Body of pancreas (tissue), 4 donors: ENCODE measurements around the gene CTDSP2. TPM values are rescaled to one million over a fixed set of nuclear protein-coding genes. Genes with fewer than 3 reads are reported as not detected.
A peak's percentile ranks its signal among the peaks of the same experiment; 100 is the strongest.

Experiments used
- ATAC-seq: fragments of 150-250 bp; one replicate; pipeline ENCODE4 v1.9.1; 2016
- DNase-seq, 4 donors: peaks; one replicate each; pipeline ENCODE4 v3.0.0-alpha.2; 2019
- H3K27ac ChIP-seq, 4 donors: fragments of 200-600 bp; sonication (generic); 1 replicate in 3 of 4; 2 replicates in 1 of 4; pipeline versions ENCODE4 v1.5.1 to v1.6.1; 2016 to 2019; ENCODE audit warnings: mild to moderate bottlenecking in 1 of 4, mixed read lengths in 1 of 4, moderate library complexity in 1 of 4
- H3K27me3 ChIP-seq, 2 donors: fragments of 200-600 bp; sonication (generic); one replicate each; pipeline ENCODE4 v1.6.0; 2016; ENCODE audit warnings: mild to moderate bottlenecking in 1 of 2
- H3K36me3 ChIP-seq, 2 donors: fragments of 200-600 bp; sonication (generic); replicated peaks in 1 of 2; 2 replicates each; pipeline ENCODE4 v1.5.1; 2016; ENCODE audit warnings: low read depth in 2 of 2; ENCODE audit not compliant: insufficient read depth in 1 of 2
- H3K4me1 ChIP-seq: fragments of 200-600 bp; sonication (generic); one replicate; pipeline ENCODE4 v1.6.0; 2016
- H3K4me3 ChIP-seq, 2 donors: fragments of 200-600 bp; sonication (generic); 1 replicate in 1 of 2; 2 replicates in 1 of 2; pipeline ENCODE4 v1.5.1; 2016 to 2019
- H3K9me3 ChIP-seq, 3 donors: fragments of 200-600 bp; sonication (generic); 1 replicate in 2 of 3; 2 replicates in 1 of 3; pipeline ENCODE4 v1.5.1; 2016
- POLR2A ChIP-seq, 3 donors: fragments of 450-650 bp; IDR thresholded peaks; one replicate each; pipeline ENCODE4 v1.6.1; 2016; ENCODE audit warnings: antibody characterized with exemption in 3 of 3, mild to moderate bottlenecking in 2 of 3
- WGBS, 2 donors: methylation state at CpG; one replicate each; pipeline ENCODE4 v1.1.5; 2017; 5-methylcytosine and 5-hydroxymethylcytosine counted together
- intact Hi-C: fragments of 100-400 bp; cut with DNase I; formaldehyde crosslinking; loops from one replicate; pipeline ENCODE4 v1.15.1; 2023
- total RNA-seq, 2 donors: library from RNA; depleted of rRNA; stranded (reverse); fragments of >200 nt; gene quantifications; one replicate each; pipeline ENCODE4 v1.1.0, GENCODE V29; 2016
- TF ChIP-seq, protein P1 (sequence below), 7 experiments: fragments of 450-650 bp in 4 of 7; fragments of 200-600 bp in 3 of 7; sonication (generic) in 3 of 7; IDR thresholded peaks; one replicate each; pipeline ENCODE4 v1.5.1; 2016 to 2019; ENCODE audit warnings: antibody characterized with exemption in 7 of 7

Gene CTDSP2
- total RNA-seq, 2 donors from 2014 or later, result 82.1 to 125 TPM

DNA sequence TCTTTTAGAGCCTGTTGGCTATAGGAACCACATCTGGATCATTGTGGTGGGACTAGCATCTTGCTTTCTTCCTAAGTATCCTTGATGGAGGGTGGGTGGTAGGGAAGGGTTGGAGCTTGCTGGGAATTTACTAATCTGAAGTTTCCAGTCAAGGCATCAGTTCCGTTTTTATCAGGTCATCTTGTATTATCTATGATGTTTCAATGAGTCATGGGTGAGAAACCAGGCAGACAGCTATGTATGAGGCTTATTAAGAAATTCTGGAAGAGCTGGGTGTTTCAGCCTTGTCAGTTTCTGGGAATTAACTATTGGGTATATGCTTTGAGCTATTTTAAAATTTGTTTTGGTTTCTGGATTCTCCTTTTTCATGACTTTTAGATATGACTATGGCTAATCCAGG is 52.6 kb downstream of the CTDSP2 start:
- 25 to 42% methylated on average over 1 of the region's 1 CpG for WGBS, 2 donors
- H3K36me3 ChIP-seq, result peaks cover 3 to 33% of the 10 kb centered on the region in 2 donors
- H3K27ac ChIP-seq, result no peak overlapping the region
- H3K9me3 ChIP-seq, result no peaks in the 10 kb centered on the region
- H3K4me3 ChIP-seq, result no peak overlapping the region
- TF ChIP-seq, protein P1, sequence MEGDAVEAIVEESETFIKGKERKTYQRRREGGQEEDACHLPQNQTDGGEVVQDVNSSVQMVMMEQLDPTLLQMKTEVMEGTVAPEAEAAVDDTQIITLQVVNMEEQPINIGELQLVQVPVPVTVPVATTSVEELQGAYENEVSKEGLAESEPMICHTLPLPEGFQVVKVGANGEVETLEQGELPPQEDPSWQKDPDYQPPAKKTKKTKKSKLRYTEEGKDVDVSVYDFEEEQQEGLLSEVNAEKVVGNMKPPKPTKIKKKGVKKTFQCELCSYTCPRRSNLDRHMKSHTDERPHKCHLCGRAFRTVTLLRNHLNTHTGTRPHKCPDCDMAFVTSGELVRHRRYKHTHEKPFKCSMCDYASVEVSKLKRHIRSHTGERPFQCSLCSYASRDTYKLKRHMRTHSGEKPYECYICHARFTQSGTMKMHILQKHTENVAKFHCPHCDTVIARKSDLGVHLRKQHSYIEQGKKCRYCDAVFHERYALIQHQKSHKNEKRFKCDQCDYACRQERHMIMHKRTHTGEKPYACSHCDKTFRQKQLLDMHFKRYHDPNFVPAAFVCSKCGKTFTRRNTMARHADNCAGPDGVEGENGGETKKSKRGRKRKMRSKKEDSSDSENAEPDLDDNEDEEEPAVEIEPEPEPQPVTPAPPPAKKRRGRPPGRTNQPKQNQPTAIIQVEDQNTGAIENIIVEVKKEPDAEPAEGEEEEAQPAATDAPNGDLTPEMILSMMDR (IDR thresholded peaks at IDR 0.05), result no peak
- TF ChIP-seq POLR2A (IDR thresholded peaks at IDR 0.05), result no peak
- intact Hi-C loops, result no loop called here
- DNase-seq (no peak), ATAC-seq (no peak)
- H3K4me1 ChIP-seq, result no peaks in the 10 kb centered on the region
- no peaks in the 10 kb centered on the region for H3K27me3 ChIP-seq

DNA sequence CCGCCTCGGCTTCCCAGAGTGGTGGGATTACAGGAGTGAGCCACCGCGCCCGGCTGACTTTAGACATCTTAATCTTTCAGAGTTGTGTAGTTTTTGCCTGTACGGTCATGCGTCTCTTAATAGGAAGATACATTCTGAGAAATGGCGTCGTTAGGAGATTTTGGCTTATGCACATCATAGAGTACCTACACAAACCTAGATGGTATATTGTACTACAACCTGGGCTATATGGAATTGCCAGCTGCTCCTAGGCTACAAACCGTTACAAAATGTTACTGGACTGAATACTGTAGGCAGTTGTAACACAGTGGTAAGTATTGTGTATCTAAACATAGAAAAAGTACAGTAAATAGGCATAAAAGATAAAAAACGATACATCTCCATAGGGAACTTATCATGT is 62.7 kb downstream of the CTDSP2 start:
- H3K36me3 ChIP-seq, result peaks cover 0 to 14% of the 10 kb centered on the region in 2 donors
- DNase-seq (no peak), ATAC-seq (no peak)
- WGBS, 2 donors, result 87% methylated on average over 11 of the region's 11 CpGs
- TF ChIP-seq POLR2A (IDR thresholded peaks at IDR 0.05), result no peak
- TF ChIP-seq, protein P1 (IDR thresholded peaks at IDR 0.05), result no peak
- H3K9me3 ChIP-seq, result no peaks in the 10 kb centered on the region
- intact Hi-C loops, result no loop called here
- peaks cover 24% of the 10 kb centered on the region for H3K4me1 ChIP-seq
- no peak overlapping the region for H3K27ac ChIP-seq
- no peak overlapping the region for H3K4me3 ChIP-seq
- H3K27me3 ChIP-seq, result no peaks in the 10 kb centered on the region

DNA sequence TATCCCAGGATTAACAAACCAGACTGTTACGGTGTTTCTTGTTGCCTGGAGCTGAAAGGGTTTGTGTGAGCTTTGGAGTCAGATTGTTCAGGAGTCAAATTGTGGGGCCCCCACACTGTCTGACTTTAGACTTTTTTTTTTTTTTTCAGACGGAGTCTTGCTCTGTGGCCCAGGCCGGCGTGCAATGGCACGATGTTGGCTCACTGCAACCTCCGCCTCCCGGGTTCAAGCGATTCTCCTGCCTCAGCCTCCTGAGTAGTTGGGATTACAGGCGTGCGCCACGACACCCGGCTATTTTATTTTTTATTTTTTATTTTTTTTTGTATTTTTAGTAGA is 63.1 kb downstream of the CTDSP2 start:
- H3K27me3 ChIP-seq, result no peaks in the 10 kb centered on the region
- no peak overlapping the region for H3K27ac ChIP-seq
- H3K36me3 ChIP-seq, result peaks cover 0 to 14% of the 10 kb centered on the region in 2 donors
- no peaks in the 10 kb centered on the region for H3K9me3 ChIP-seq
- peak overlapping the region in 1 of 2 donors; percentile 98 for H3K4me3 ChIP-seq
- intact Hi-C loops, result no loop called here
- WGBS, 2 donors, result 71 to 83% methylated on average over 12 of the region's 12 CpGs
- ATAC-seq (no peak), DNase-seq (no peak)
- H3K4me1 ChIP-seq, result peaks cover 28% of the 10 kb centered on the region
- TF ChIP-seq, protein P1 (IDR thresholded peaks at IDR 0.05), result no peak
- TF ChIP-seq POLR2A (IDR thresholded peaks at IDR 0.05), result no peak

DNA sequence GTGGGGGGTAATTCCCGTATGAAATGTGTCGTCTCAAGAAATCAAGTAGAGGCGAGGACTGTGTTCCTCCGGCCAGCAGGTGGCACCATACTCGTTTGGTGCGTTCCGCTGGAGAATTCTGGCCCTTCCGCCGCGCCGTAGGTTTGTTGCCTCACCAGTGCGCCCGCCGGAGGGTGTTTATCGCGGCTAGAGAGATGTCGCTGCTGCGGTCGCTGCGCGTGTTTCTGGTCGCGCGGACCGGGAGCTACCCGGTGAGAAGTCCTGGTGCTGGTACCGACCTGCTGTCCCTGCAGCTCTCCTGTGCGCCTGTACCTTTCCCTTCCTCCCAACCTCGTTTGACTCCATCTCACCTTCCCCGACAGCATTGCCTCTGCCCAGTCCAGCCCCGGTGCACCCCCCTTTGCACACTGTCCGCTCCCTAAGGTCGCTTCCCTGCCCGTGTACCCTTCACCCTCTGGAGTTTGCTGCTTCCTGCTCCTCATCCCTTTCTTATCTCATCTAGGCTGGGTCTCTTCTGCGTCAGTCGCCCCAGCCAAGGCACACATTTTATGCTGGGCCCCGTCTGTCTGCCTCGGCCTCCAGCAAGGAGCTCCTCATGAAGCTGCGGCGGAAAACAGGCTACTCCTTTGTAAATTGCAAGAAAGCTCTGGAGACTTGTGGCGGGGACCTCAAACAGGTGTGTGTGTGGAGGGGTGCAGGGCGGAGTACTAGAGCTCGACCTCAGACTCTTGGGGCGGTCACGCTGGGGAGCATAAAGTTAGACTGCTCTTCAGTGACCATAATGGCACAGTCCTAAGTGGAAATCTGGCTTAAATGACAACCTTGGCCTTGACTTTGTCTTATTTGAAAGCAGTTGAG is 63.7 kb downstream of the CTDSP2 start, which contains the start of gene TSFM:
Gene TSFM (plus strand): TSS at position 180 of the 858 bp plus-strand sequence. CDS start 15 bp downstream, at position 195.
- peak; percentile 37 to 84 (median 82) for TF ChIP-seq POLR2A (IDR thresholded peaks at IDR 0.05)
- TF ChIP-seq, protein P1 (IDR thresholded peaks at IDR 0.05), result peak; percentile 86 to 98 (median 97)
- Histone ChIP-seq H3K4me1 (peaks cover 28% of the 10 kb centered on the region), H3K36me3 (peaks cover 0 to 14% of the 10 kb centered on the region in 2 donors), H3K27ac (peak within 1 kb of the TSS; percentile 55 to 76 (median 72)), H3K9me3 (no peaks in the 10 kb centered on the region), H3K27me3 (no peaks in the 10 kb centered on the region), H3K4me3 (peak within 1 kb of the TSS; percentile 64 to 98)
- ATAC-seq (peak; percentile 98), DNase-seq (peak; percentile 95 to 97 (median 96))
- intact Hi-C loops, result no loop called here
- WGBS, 2 donors, result 0% methylated on average over 37 to 45 of the region's 45 CpGs
